Measurements from ENCODE around the gene FLOT1.

DNA sequence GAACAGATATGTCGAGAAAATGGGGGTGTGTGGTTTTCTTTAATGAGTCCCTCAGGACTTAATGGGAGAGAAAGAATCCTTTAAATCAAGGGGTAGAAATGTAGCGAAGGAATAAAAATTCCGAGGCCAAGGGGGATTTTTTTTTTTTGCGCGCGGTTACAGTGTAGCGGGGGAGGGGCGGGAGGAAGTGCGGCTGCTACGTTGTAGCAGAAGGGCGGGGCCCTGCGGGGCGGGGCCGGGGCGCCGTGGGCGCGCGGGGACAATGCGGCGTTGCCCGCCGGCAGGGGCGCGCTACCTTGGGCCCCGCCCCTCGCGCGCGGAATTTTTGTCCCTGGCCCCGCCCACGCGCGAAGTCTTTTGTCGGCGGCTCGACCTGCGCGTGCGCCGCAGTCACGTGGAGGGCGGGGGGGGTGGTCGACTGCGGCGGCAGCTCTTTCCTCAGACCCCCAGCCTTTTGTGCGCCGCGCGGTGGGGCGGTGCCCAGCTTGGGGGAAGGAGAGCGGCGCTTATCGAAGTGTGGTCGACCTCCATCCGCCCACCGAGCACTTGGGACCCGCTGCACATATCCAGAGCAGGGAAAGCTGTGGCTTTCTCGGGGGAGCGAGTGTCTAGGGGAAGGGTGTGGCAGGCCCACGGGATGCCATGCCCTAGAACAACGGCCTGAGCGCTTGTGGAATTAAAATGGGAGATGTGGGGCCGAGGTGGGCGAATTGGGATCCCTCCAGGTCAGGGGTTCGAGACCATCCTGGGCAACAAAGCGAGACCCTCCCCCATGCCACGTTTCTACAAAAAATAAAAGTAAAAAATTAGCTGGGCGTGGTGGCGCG is 21.1 kb downstream of the FLOT1 start:
- TF ChIP-seq POLR2A (IDR thresholded peaks at IDR 0.05), result peak in 1 of 2 donors; percentile 59
- TF ChIP-seq, protein P1, sequence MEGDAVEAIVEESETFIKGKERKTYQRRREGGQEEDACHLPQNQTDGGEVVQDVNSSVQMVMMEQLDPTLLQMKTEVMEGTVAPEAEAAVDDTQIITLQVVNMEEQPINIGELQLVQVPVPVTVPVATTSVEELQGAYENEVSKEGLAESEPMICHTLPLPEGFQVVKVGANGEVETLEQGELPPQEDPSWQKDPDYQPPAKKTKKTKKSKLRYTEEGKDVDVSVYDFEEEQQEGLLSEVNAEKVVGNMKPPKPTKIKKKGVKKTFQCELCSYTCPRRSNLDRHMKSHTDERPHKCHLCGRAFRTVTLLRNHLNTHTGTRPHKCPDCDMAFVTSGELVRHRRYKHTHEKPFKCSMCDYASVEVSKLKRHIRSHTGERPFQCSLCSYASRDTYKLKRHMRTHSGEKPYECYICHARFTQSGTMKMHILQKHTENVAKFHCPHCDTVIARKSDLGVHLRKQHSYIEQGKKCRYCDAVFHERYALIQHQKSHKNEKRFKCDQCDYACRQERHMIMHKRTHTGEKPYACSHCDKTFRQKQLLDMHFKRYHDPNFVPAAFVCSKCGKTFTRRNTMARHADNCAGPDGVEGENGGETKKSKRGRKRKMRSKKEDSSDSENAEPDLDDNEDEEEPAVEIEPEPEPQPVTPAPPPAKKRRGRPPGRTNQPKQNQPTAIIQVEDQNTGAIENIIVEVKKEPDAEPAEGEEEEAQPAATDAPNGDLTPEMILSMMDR (IDR thresholded peaks at IDR 0.05), result peak in 3 of 6 experiments; percentile 50 to 62 (median 51)
